ENCODE measurements around the gene NCK1. TPM values are rescaled to one million over a fixed set of nuclear protein-coding genes. Genes with fewer than 3 reads are reported as not detected.

The NCK1 gene
- total and polyA plus RNA-seq, 12 donors = 7.6 to 31.8 (median 21.0) TPM

GRCh38 chr3:136932523-136932922 lies 70.5 kb downstream of the NCK1 start:
- H3K4me3 ChIP-seq = peak overlapping the region in 6 of 10 donors; percentile 28 to 51 (median 44)
- H3K27ac ChIP-seq = peak overlapping the region in 5 of 10 donors; percentile 0 to 67 (median 14)
- 68 to 77% methylated on average over 1 of the region's 1 CpG for WGBS, 2 donors
- intact Hi-C loops (cut with DNase I) = loop anchor here in 2 of 10 donors (5.0 to 10.0 kb wide), 2 partner anchors 68 to 70 kb away; partner anchors contain the start of gene NCK1 (in 2 of the 2)
- DNase-seq (no peak), ATAC-seq (peak in 1 of 8 donors; percentile 40)
- no peaks in the 10 kb centered on the region for H3K27me3 ChIP-seq
- TF ChIP-seq, protein P1, sequence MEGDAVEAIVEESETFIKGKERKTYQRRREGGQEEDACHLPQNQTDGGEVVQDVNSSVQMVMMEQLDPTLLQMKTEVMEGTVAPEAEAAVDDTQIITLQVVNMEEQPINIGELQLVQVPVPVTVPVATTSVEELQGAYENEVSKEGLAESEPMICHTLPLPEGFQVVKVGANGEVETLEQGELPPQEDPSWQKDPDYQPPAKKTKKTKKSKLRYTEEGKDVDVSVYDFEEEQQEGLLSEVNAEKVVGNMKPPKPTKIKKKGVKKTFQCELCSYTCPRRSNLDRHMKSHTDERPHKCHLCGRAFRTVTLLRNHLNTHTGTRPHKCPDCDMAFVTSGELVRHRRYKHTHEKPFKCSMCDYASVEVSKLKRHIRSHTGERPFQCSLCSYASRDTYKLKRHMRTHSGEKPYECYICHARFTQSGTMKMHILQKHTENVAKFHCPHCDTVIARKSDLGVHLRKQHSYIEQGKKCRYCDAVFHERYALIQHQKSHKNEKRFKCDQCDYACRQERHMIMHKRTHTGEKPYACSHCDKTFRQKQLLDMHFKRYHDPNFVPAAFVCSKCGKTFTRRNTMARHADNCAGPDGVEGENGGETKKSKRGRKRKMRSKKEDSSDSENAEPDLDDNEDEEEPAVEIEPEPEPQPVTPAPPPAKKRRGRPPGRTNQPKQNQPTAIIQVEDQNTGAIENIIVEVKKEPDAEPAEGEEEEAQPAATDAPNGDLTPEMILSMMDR (IDR thresholded peaks at IDR 0.05) = no peak
- H3K9me3 ChIP-seq = peaks cover 0 to 9% (median 0%) of the 10 kb centered on the region in 11 donors
- H3K4me1 ChIP-seq = peaks cover 0 to 70% (median 41%) of the 10 kb centered on the region in 9 donors
- peaks cover 0 to 36% (median 3%) of the 10 kb centered on the region in 9 donors for H3K36me3 ChIP-seq

- peak overlapping the region in 5 of 10 donors; percentile 42 to 51 (median 45) for H3K4me3 ChIP-seq
- DNase-seq = no peak
- 73% methylated on average over 1 of the region's 1 CpG for WGBS, 2 donors
- peaks cover 0 to 31% (median 3%) of the 10 kb centered on the region in 9 donors for H3K36me3 ChIP-seq
- H3K27me3 ChIP-seq = no peaks in the 10 kb centered on the region
- TF ChIP-seq, protein P1 (IDR thresholded peaks at IDR 0.05) = no peak
- peak overlapping the region in 4 of 10 donors; percentile 0 to 67 (median 8) for H3K27ac ChIP-seq
- intact Hi-C loops (cut with DNase I) = loop anchor here in 2 of 10 donors (5.0 to 10.0 kb wide), 2 partner anchors 68 to 71 kb away; partner anchors contain the start of gene NCK1 (in 2 of the 2)
- H3K4me1 ChIP-seq = peaks cover 0 to 75% (median 45%) of the 10 kb centered on the region in 9 donors
- ATAC-seq = no peak
- H3K9me3 ChIP-seq = peaks cover 0 to 11% (median 0%) of the 10 kb centered on the region in 11 donors
Observed at GRCh38 chr3:136932978-136933772, 71.2 kb downstream of the NCK1 start.

DNA sequence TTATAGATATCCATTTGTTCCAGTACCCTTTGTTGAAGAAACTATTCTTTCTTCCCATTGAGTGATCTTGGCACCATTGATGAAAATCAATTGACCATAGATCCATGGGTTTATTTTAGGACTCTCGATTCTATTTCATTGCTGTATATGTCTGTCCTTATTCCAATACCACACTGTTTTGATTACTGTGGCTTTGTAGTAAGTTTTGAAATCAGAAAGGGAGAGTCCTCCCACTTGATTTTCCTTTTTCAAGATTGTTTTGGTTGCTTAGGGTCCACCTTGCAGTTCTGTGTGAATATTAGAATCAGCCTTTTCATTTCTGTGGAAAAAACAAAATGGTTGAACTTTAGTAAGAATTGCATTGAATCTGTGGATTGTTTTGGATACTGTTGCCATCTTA lies 75.2 kb downstream of the NCK1 start:
- TF ChIP-seq, protein P1 (IDR thresholded peaks at IDR 0.05) = no peak
- DNase-seq = no peak
- Histone ChIP-seq H3K27ac (peak overlapping the region in 1 of 10 donors; percentile 1), H3K4me1 (peaks cover 0 to 73% (median 21%) of the 10 kb centered on the region in 9 donors), H3K27me3 (no peaks in the 10 kb centered on the region), H3K36me3 (peaks cover 0 to 25% (median 3%) of the 10 kb centered on the region in 9 donors), H3K9me3 (peaks cover 0 to 11% (median 0%) of the 10 kb centered on the region in 11 donors), H3K4me3 (no peak overlapping the region)
- no peak for ATAC-seq
- 95 to 98% methylated on average over 1 of the region's 1 CpG for WGBS, 2 donors
- intact Hi-C loops (cut with DNase I) = loop anchor here in 2 of 10 donors (5.0 to 10.0 kb wide), 2 partner anchors 70 to 72 kb away; partner anchors contain the start of gene NCK1 (in 1 of the 2)

GRCh38 chr3:136937851-136938250 lies 75.8 kb downstream of the NCK1 start:
- Histone ChIP-seq H3K27me3 (no peaks in the 10 kb centered on the region), H3K4me3 (no peak overlapping the region), H3K27ac (peak overlapping the region in 2 of 10 donors; percentile 1 to 4), H3K36me3 (peaks cover 0 to 25% (median 3%) of the 10 kb centered on the region in 9 donors), H3K4me1 (peaks cover 0 to 73% (median 23%) of the 10 kb centered on the region in 9 donors), H3K9me3 (peaks cover 0 to 11% (median 0%) of the 10 kb centered on the region in 11 donors)
- TF ChIP-seq, protein P1 (IDR thresholded peaks at IDR 0.05) = no peak
- intact Hi-C loops (cut with DNase I) = loop anchor here in 2 of 10 donors (5.0 to 10.0 kb wide), 2 partner anchors 71 to 73 kb away; partner anchors contain the start of gene NCK1 (in 1 of the 2)
- ATAC-seq (no peak), DNase-seq (no peak)
- 46 to 50% methylated on average over 2 of the region's 2 CpGs for WGBS, 2 donors

All from heart right ventricle (tissue), 16 donors.